Skin of body (tissue), 2 donors: ENCODE data around the gene SLC7A14. TPM values are rescaled to one million over a fixed set of nuclear protein-coding genes. Genes with fewer than 3 reads are reported as not detected.
A peak's percentile ranks its signal among the peaks of the same experiment; 100 is the strongest.
"Not testable (repeated sequence)": the region's sequence is repeated elsewhere in the genome, so short reads cannot be mapped to it uniquely, and the experiment has no call there.

Source experiments
- DNase-seq: peaks from one replicate; lab custom pipeline; 2025; lab: John Stamatoyannopoulos, UW
- total RNA-seq: library from RNA; depleted of rRNA; stranded (reverse); fragments of >200 nt; gene quantifications from one replicate; pipeline ENCODE4 v1.2.3, GENCODE V29; 2014

SLC7A14 gene
- total RNA-seq, 1 donor from 2014 or later, result under 0.01 TPM

DNA sequence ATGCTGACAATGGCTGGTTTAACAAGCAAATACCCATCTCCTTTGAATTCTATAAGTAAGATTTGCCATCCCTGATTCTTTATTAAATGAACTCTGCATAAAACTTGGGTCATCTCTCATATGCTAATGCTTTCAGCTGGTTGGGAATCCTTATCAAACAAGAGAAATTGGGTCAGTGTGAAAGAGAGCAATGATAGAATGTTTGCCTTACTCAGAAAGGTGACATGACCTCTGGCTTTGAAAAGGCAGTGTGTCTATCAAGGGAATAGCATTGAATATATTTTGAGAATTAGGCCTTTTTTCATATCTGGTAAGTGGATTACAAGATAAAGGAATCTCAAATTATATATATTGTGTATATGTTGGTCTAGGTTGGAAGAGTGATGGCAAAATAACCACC lies 8.7 kb upstream of the SLC7A14 start:
- DNase-seq, result no peak

DNA sequence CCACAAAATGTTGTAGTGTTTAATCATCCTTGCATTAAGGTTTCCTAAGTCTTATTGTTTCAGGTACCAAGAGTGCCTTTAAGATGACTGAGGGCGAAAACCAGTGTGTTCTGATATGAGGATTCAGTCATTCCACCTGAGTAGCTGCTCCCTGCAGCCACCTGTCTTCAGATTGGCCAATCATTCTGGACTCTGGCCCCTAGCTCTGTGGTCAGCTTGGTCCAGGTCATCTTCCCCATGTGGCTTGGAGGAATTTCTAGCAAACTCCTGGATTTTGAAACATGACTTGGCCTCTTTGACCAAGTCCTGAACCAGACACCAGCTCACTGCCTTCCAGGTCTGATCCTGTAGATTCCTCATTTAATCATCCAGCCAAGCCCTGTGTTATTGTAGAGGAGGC lies 7.8 kb upstream of the SLC7A14 start:
- no peak for DNase-seq

DNA sequence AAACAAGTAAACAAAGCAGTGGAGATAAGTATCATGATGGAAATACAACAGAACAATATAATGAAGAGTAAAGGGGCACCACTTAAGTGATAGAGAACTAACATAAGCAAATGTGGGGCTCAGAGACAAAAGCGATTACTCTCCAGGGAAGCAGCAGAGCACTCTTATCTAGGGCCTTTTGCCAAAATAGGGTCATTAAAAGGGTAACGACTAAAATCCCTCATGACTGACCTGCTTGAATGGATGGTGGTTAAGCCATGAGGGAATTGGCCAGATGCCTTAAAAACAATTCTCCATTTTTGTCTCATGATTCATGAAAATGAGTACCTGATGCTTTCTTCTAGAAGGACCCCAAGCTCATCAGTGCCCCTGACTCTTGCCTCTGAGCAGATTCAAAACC lies 3.2 kb upstream of the SLC7A14 start:
- no peak for DNase-seq

DNA sequence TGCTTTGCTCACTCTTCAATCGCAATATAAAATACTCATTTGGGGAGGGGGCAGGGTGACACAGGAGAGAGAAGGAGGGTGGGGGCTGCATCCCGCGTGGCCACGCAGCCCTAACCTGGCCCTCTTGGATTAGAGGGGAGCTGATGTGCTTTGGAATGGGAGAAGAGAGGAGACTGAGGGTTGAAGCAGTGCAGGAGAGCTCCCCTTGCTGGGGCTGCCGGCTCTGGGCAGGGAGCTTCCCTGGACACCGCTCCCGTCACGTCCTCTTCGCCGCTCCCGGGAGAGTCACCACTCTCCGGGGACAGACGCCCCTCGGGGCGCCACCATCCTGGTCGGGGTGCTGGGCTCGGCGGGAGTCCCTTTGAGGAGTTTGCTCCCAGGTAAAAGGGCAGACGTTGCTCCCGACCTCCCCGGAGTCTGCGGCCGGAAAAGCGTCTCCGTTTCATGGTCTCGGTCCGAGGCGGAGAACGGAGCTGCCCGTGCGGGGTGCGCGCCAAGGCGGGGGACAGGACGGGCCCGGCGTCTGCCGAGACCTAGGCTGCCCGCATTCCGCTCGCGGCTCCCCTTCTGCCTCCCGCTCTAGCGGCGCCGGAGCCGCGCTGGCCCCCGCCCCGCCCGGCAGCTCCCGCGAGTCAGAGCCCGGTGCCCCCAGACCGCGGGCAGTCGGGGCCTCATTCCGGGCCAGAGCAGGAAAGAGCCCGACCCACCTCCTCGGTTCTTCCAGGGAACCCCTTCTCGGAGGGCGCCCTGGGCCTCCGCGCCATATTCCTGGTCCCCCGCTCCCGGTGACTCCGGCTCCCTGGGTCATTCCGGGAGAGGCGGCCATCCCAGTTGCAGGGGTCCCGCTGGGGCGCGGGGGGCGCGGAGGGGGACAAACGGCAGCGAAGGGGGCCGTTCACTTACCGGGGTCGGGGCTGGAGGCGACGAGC lies 603 bp downstream of the SLC7A14 start:
- no peak for DNase-seq

DNA sequence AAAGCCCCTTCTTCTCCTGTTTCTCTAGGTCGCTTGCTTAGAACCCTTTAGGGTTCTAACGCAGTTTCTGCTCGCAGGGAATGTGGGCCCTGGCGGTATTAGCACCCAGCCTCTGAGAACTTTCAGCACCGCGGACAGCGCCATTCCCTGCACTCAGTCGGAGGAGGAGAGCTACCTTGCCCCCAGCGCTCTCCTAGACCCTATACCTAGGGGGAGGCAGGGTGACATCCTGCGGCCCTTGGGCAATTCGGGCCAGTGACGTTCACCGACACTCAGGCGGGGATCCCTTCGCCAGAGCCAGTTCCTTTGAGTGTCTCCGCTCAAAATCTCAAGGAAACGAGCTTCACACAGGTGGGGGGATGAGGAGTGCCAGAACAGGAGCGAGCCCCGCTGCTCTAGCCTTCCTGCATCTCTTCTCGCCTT lies 1.3 kb downstream of the SLC7A14 start:
- DNase-seq, result no peak

DNA sequence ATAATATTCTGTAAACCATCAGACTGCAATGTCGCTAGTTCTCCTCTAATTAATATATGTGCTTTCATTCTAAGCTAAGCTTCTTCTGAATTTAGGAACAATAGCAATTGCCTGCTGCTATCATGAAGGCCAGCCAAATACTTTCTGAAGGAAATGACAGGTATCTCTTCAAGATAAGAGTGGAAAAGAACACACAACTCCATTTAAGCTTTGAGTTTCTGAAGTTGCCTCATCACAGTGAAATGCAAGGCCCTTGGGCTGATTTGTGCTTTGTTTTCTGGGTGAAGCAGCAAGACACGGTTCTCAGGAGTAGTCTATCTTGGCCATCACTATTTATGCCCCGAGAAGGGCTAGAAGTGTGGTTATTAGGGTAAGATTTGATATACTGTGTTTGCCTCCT lies 6.2 kb downstream of the SLC7A14 start:
- no peak for DNase-seq

DNA sequence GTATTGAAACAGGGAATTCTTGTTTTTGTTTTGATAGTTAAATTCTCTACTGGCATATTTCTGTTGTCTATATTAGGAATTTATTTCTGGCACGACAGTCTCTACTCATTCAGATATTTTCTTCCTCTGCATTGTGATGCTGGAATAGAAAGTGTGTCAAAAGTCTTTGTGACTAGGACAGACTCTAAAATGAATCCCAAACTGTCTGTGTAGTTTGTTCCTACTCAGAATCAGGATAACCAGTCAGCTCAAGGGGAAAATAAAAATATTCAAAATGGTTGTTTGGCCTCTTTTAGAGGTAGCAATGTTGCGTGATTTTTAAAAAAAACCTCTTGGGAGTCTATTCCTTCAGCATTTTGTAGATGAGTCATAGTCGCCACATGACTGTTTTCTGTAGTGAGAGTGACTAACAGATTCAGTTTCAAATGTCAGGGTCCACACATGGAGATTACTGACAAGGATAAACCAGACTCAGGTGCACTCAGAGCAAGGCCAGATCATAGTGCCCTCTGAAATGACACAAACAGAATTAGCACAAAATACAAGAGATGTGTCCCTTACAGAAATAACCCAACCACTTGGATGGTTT lies 13.1 kb downstream of the SLC7A14 start:
- DNase-seq, result peak; percentile 16

DNA sequence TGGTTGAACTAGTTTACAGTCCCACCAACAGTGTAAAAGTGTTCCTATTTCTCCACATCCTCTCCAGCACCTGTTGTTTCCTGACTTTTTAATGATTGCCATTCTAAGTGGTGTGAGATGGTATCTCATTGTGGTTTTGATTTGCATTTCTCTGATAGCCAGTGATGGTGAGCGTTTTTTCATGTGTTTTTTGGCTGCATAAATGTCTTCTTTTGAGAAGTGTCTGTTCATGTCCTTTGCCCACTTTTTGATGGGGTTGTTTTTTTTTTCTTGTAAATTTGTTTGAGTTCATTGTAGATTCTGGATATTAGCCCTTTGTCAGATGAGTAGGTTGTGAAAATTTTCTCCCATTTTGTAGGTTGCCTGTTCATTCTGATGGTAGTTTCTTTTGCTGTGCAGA lies 18.3 kb downstream of the SLC7A14 start:
- not testable (repeated sequence) for DNase-seq

DNA sequence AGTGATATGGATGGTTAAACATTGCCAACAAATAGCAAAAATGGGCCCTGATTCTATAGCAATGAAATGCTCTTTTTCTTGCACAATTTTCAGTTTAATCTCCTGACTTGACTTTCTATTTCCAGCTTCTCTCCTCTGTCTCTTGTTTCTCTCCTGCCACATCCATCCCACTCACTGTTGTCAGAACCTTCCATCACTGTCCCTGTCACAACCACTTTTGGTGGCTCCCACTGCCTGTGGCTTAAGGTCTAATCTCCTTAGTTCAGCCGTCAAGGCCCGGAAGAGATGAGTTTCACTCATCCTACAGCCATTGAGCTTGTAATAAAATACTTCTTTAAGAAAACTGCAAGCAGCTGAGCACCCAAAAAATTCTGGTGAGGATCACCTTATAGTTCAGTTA lies 19.5 kb downstream of the SLC7A14 start:
- DNase-seq, result no peak

DNA sequence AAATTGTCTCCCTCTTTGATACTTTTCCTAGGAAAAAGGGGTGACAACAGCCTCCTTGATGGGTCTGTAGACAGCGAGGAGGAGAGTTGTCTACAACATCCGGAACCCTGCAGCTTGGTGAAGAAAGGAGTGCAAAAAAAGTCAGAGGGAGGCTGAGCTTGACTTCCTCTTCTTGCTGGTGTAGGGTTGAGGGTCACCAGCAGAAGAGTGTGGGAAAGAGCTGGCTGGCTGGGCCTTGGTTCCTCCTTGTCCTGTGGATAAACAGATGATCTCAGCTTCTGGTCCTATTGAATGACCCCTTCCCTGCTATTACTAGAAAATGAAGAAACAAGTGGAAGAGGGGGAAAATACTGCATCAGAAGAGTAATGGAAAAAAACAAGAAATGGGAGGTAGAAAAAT lies 20.4 kb downstream of the SLC7A14 start:
- no peak for DNase-seq

DNA sequence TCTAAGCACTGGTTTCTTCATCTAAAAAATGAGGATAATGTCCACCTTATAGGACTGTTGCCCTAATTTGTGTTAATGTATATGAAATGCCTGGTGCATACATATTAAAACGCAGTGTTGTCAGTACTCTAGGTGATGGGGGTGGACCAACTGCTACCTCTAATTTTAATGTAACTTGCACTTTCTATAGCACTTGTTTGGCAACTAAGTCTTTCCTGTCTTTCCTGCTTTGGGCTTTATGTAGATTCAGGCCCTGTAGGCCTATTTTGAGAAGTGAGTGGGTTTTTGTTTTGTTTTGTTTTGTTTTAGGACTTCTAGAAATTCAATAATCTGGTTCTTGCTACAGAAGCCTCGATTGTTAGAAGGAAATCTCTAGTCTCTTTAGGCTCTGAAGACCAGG lies 21.2 kb downstream of the SLC7A14 start:
- DNase-seq, result no peak

DNA sequence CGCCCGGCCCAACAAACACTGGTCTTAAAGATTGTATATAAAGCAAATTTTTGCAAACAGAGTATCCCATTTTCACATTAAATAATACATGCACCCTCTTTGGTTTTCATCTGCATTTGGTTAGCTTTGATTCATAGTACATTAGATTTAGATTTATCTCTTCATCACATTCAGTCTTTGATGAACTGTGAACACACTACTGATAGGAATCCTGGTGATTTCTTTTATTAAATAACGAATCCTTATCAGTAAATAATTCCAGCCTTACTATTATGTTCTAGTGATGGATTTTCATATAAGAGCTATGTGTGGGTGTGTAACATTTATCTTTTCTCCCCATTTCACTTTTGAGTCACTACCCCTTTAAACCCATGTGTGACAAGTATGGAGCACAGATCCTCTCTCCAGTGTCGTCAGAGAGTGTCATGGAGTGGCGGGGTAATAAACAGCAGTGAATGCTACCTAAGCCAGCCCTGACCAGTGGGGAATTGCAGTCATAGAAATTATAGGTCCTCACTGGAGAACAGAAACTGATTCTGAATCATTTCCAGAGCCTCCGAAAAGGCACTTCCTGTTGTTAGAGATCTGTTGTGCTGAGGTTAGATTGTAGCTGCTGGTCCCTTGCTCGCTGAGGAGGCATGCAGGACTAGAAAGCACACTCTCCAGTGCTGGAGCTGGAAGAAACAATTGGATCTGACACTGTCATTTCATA lies 22.0 kb downstream of the SLC7A14 start:
- peak; percentile 9 for DNase-seq

DNA sequence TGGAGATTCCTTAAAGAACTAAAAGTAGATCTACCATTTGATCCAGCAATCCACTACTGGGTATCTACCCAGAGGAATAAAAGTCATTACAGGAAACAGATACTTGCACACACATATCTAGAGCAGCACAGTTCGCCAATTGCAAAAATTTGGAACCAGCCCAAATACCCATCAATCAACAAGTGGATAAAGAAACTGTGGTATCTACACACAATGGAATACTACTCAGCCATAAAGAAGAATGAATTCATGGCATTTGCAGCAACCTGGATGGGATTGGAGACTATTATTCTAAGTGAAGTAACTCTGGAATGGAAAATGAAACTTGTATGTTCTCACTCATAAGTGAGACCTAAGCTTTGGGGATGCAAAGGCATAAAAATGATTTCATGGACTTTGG lies 23.8 kb downstream of the SLC7A14 start:
- no peak for DNase-seq

DNA sequence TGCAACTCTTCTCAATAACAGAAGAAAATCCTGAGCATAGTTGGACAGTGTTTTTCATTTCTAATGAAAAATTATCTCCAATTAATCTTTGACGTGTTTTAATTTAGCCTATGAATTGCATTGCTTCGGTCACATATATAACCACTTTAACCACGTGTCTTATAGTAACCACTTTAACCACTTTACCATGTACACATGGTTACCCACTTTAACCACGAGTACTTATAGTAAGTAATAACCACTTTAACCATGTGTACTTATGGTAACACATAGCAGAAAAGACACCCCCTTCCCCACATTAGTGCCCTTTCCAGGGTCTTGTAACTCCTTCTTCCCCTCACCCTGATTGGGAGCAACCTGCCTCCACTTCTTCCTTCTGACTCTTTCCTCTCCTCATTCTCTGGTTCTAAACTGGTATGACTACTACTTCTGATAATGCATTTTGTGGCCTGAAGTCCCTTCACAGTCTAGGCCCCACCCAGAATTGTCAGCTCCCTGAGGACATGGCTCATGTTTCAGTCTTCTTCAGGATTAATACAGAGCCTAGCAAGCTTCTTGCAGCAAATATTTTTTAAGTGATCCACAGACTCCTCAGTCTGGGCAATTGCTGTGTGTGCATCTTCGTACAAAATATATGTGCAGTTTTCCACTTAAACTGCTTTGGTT lies 25.0 kb downstream of the SLC7A14 start:
- no peak for DNase-seq

DNA sequence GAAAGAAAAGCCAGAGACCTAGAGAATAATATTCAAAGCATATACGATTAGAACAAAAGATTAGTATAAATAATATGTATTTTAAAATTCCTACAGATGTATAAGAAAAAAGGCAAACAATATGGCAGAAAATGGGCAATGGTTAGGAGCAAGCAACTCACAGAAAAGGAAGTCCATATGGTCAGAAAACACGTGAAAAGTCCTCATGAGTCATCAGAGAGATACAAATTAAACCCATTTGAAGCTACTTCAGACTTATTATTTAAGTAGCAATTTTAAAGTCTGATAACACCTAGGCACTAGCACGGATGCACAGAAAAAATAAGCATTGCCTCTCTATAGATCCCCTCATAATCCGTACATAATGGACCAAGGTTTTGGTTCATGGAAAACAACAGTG lies 25.6 kb downstream of the SLC7A14 start:
- DNase-seq, result no peak

DNA sequence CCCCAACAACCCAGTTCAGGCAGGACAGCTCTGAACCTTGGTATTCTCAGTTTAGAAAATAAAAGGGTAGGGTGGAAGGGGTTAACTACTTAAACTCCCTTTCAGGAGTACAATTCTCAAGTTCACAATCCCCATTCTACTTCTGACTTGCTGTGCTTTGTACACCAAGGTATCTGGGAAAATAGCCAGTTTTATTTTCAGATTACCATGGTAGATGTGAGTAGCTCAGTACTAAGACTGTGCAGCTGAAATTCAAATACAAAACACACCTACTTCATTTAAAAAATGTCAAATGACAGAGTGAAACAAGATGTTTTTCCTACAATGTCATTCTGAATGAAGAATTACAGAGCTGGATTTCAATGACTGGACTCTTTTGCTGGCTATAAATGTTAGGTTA lies 27.4 kb downstream of the SLC7A14 start:
- no peak for DNase-seq

DNA sequence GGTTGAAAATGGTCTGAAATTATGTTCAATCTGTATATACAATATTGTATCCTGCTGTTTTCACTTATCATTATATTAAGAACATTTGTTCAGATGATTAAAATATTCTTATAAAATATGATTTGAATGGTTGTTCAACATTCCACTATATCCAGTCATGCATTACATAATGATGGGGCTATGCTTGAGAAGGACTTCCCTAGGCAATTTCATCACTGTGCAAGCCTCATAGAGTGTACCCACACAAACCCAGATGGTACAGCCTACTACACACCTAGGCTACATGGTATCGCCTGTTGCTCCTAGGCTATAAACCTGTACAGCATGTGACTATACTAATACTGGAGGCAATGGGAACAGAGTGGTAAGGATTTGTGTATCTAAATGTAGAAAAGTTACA lies 30.5 kb downstream of the SLC7A14 start:
- peak; percentile 36 for DNase-seq

DNA sequence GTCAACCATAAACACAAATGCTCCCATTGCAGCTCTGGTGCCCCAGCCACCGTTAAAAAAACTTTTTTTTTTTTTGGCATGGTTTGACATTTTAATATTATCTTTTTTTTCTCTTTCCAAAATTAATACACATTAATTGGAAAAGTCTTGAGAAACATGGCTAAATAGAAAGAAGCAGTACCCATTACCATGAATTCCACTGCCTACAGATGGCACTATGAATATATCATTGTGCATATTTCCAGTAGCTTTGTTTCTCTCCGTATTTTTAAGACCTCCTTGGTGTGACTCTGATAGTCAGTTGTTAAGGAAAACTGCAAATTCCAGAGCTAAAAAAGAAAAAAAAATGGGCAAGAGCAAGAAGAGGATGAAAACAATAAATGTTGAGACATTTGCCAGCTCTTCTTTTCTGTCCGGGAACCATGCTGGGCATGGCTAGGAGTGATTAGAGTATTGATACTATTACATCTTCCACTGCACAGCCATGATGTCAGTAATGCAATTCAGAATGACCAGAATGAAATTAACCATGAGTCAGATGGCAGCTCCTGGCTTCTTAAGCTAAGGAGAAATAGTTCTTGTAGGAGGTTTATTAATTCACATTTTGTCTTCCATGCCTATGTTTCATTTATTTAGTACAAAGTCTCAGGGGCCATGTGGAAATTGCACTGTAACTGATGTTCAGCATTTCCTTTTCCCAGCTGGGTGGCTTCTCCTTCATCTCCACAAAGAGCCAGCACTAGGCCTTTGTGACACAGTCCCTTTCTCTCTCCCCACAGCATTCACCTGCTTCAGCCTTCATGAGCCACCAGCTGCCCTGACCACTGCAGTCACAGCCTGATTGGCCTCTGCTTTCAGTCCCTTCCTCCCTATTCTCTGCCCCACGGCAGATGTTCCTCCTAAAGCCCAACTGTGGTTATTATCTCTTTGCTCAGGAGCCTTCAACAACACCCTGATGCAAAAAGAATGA lies 31.8 kb downstream of the SLC7A14 start:
- DNase-seq, result no peak

DNA sequence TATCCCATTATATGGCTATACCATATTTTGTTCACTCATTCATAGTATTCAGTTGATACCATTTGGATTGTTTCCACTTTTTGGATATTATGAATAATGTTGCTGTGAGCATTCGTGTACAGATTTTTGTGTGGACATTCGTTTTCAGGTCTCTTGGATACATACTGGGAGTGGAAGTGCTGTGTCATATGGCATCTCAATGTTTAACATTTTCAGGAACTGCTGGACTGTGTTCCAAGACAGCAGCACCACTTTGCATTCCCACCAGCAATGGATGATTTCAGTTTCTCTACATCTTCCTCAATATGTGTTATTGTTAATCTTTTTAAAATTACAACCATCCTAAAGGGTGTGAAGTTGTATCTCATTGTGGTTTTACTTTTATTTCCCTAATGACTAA lies 34.6 kb downstream of the SLC7A14 start:
- no peak for DNase-seq

DNA sequence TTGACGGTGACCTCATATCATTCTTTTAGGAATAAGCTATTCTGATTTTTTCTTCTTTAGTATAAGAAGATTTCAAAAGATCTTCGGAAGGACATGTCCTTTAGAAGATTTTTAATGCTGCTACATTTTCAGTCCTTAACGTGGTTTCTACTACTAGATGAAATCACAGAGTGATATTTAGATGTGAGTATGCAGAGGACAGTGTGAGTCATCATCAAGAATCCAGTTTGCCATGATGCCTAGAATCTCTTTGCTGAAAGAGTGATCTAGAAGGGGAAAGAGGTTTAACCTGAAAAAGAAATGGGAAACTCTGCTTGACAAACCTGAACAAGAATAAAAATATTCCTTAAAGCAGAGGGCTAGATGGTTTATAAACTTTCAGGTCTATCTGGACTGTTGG lies 43.2 kb downstream of the SLC7A14 start:
- no peak for DNase-seq

DNA sequence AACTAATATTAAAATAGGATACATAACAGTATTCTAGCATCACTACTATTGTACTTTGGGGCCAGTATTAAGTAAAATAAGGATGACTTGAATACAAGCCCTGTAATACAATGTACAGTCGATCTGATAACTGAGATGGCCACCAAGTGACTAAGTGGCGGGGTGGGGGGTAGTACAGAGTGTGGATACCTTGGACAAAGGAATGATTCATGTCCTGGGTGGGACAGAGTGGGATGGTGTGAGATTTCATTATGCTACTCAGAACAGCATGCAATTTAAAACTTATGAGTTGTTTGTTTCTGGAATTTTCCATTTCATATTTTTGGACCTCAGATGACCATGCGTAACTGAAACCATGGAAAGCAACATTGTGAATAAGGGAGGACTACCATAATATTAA lies 46.0 kb downstream of the SLC7A14 start:
- DNase-seq, result no peak
